ENCODE data around the gene INSL3. TPM values are rescaled to one million over a fixed set of nuclear protein-coding genes. Genes with fewer than 3 reads are reported as not detected.

Gene INSL3
- total and polyA plus RNA-seq, 4 donors = 0.22 TPM; not detected in 3

- TF ChIP-seq HNF4A (conservative IDR thresholded peaks at IDR 0.05) (no peak), FOXA2 (IDR thresholded peaks at IDR 0.05) (no peak), NR2F2 (IDR thresholded peaks at IDR 0.05) (no peak), EGR1 (IDR thresholded peaks at IDR 0.05; ENCODE audit: low read depth in 2 of 2) (no peak), CTCF (IDR thresholded peaks at IDR 0.05; ENCODE audit: low read depth, low read length, missing input control) (no peak), HNF4G (IDR thresholded peaks at IDR 0.05) (no peak)
Observed at GRCh38 chr19:17848595-17849292, 27.4 kb upstream of the INSL3 start (continued).

GRCh38 chr19:17847538-17848366 lies 26.4 kb upstream of the INSL3 start, which contains the start of gene JAK3:
Gene JAK3, minus strand, starts transcription at chr19:17847982. Its CDS starts 3,565 bp downstream, at chr19:17844417.
- Histone ChIP-seq H3K27me3 (ENCODE audit: control insufficient read depth in 4 of 4, insufficient read depth in 4 of 4, low read length in 3 of 4) (peaks cover 0 to 2% (median 0%) of the 10 kb centered on the region in 4 donors), H3K4me3 (ENCODE audit: low read depth in 1 of 3, low read length in 3 of 3) (peak within 1 kb of the TSS; percentile 28 to 49 (median 43)), H3K9ac (ENCODE audit: low read depth in 1 of 2, low read length in 2 of 2) (peak within 1 kb of the TSS in 1 of 2 donors; percentile 39), H3K4me1 (ENCODE audit: control insufficient read depth in 4 of 4, insufficient read depth in 4 of 4, low read length in 3 of 4) (no peaks in the 10 kb centered on the region), H3K9me3 (ENCODE audit: control insufficient read depth in 4 of 4, low read length in 3 of 4) (no peaks in the 10 kb centered on the region), H3K27ac (ENCODE audit: low read depth in 1 of 2, low read length in 2 of 2) (peak within 1 kb of the TSS; percentile 70 to 78), H3K36me3 (ENCODE audit: control insufficient read depth in 4 of 4, insufficient read depth in 3 of 4, low read depth in 1 of 4, low read length in 3 of 4) (no peaks in the 10 kb centered on the region)
- DNase-seq (ENCODE audit: low spot score) = peak; percentile 46
- TF ChIP-seq YY1 (IDR thresholded peaks at IDR 0.05) = no peak
- no peak for TF ChIP-seq EGR1 (IDR thresholded peaks at IDR 0.05; ENCODE audit: low read depth in 2 of 2)
- TF ChIP-seq TAF1 (conservative IDR thresholded peaks at IDR 0.05) = no peak
- no peak for TF ChIP-seq MAX (IDR thresholded peaks at IDR 0.05)
- 10% methylated on average over 40 of the region's 40 CpGs for WGBS

- 74% methylated on average over 8 of the region's 8 CpGs for WGBS
- Histone ChIP-seq H3K36me3 (ENCODE audit: control insufficient read depth in 4 of 4, insufficient read depth in 3 of 4, low read depth in 1 of 4, low read length in 3 of 4) (peaks cover 0 to 1% (median 0%) of the 10 kb centered on the region in 4 donors), H3K9ac (ENCODE audit: low read depth in 1 of 2, low read length in 2 of 2) (no peak overlapping the region), H3K27ac (ENCODE audit: low read depth in 1 of 2, low read length in 2 of 2) (no peak overlapping the region), H3K27me3 (ENCODE audit: control insufficient read depth in 4 of 4, insufficient read depth in 4 of 4, low read length in 3 of 4) (peaks cover 0 to 7% (median 0%) of the 10 kb centered on the region in 4 donors), H3K4me3 (ENCODE audit: low read depth in 1 of 3, low read length in 3 of 3) (no peak overlapping the region), H3K9me3 (ENCODE audit: control insufficient read depth in 4 of 4, low read length in 3 of 4) (peaks cover 0 to 2% (median 0%) of the 10 kb centered on the region in 4 donors), H3K4me1 (ENCODE audit: control insufficient read depth in 4 of 4, insufficient read depth in 4 of 4, low read length in 3 of 4) (peaks cover 0 to 5% (median 0%) of the 10 kb centered on the region in 4 donors)
- no peak for DNase-seq (ENCODE audit: low spot score)
- TF ChIP-seq JUND (IDR thresholded peaks at IDR 0.05) (no peak), MAX (IDR thresholded peaks at IDR 0.05) (no peak), GABPA (IDR thresholded peaks at IDR 0.05 in 1 of 2, conservative IDR thresholded peaks at IDR 0.05 in 1 of 2) (no peak), NR2F2 (IDR thresholded peaks at IDR 0.05) (no peak), SP1 (IDR thresholded peaks at IDR 0.05) (no peak), YY1 (IDR thresholded peaks at IDR 0.05) (no peak), REST (IDR thresholded peaks at IDR 0.05) (no peak), EGR1 (IDR thresholded peaks at IDR 0.05; ENCODE audit: low read depth in 2 of 2) (no peak), CTCF (IDR thresholded peaks at IDR 0.05; ENCODE audit: low read depth, low read length, missing input control) (no peak), RAD21 (IDR thresholded peaks at IDR 0.05) (no peak), TAF1 (conservative IDR thresholded peaks at IDR 0.05) (no peak), FOXA2 (IDR thresholded peaks at IDR 0.05) (no peak), HNF4A (conservative IDR thresholded peaks at IDR 0.05) (no peak), HNF4G (IDR thresholded peaks at IDR 0.05) (no peak), RXRA (IDR thresholded peaks at IDR 0.05) (no peak), FOXA1 (IDR thresholded peaks at IDR 0.05) (no peak), ATF3 (IDR thresholded peaks at IDR 0.05) (no peak)
Observed at GRCh38 chr19:17846146-17846545, 24.8 kb upstream of the INSL3 start.

Data from liver (tissue), 9 donors.